Measurements from ENCODE around the gene PIM1. TPM values are rescaled to one million over a fixed set of nuclear protein-coding genes. Genes with fewer than 3 reads are reported as not detected.

The PIM1 gene
- polyA plus RNA-seq, 1 donor (not counting 4 experiments of a cell fraction or from before 2014, with no cell fraction given): 10.2 TPM

- H3K4me2 ChIP-seq (ENCODE audit: control insufficient read depth, extremely low read depth, insufficient read depth, low read depth, low read length): no peak overlapping the region
- TF ChIP-seq EZH2 (IDR thresholded peaks at IDR 0.05; ENCODE audit: low read length): no peak
- TF ChIP-seq CTCF (optimal IDR thresholded peaks at IDR 0.05 in 1 of 3, IDR thresholded peaks at IDR 0.05 in 1 of 3, conservative IDR thresholded peaks at IDR 0.05 in 1 of 3; ENCODE audit: extremely low read depth in 1 of 3, insufficient read depth in 2 of 3, low read length in 3 of 3): no peak
- no peak overlapping the region for H3K4me3 ChIP-seq (ENCODE audit: control insufficient read depth in 2 of 3, extremely low read depth in 1 of 3, insufficient read depth in 2 of 3, low read depth in 1 of 3, low read length in 3 of 3)
- FAIRE-seq: no peak
- H3K36me3 ChIP-seq (ENCODE audit: control insufficient read depth in 2 of 2, extremely low read depth in 1 of 2, insufficient read depth in 2 of 2, low read length in 2 of 2): peaks cover 8 to 14% of the 10 kb centered on the region in 2 experiments
- peaks cover 12% of the 10 kb centered on the region for H3K79me2 ChIP-seq (ENCODE audit: control insufficient read depth, insufficient read depth, low read length)
- no peak overlapping the region for H3K27ac ChIP-seq (ENCODE audit: control insufficient read depth, insufficient read depth, low read length)
- H3K9ac ChIP-seq (ENCODE audit: control insufficient read depth, extremely low read depth, insufficient read depth, low read length): no peak overlapping the region
- no peaks in the 10 kb centered on the region for H3K27me3 ChIP-seq (ENCODE audit: control insufficient read depth, extremely low read depth, insufficient read depth, low read length)
- no peak overlapping the region for H2AFZ ChIP-seq (ENCODE audit: control insufficient read depth, low read length)
- no peaks in the 10 kb centered on the region for H3K9me3 ChIP-seq (ENCODE audit: control insufficient read depth, low read depth, low read length)
- peaks cover 15% of the 10 kb centered on the region for H3K4me1 ChIP-seq (ENCODE audit: control insufficient read depth, extremely low read depth, insufficient read depth, low read length)
- dilution Hi-C loops (cut with MboI; ENCODE audit: extremely low pct_ligation_motif_present, low sequenced_read_pairs): no loop called here
- no peaks in the 10 kb centered on the region for H3K9me1 ChIP-seq (ENCODE audit: control insufficient read depth, extremely low read depth, insufficient read depth, low read length)
- DNase-seq (ENCODE audit: low read depth, low spot score): no peak
- no peaks in the 10 kb centered on the region for H4K20me1 ChIP-seq (ENCODE audit: control insufficient read depth, extremely low read depth, insufficient read depth, low read length)
These were observed 3.7 kb downstream of the PIM1 start for GRCh38 chr6:37173493-37174195.

GRCh38 chr6:37174196-37174514 is 4.2 kb downstream of the PIM1 start:
- Histone ChIP-seq H3K4me1 (ENCODE audit: control insufficient read depth, extremely low read depth, insufficient read depth, low read length) (peaks cover 10% of the 10 kb centered on the region), H3K4me3 (ENCODE audit: control insufficient read depth in 2 of 3, extremely low read depth in 1 of 3, insufficient read depth in 2 of 3, low read depth in 1 of 3, low read length in 3 of 3) (no peak overlapping the region), H3K4me2 (ENCODE audit: control insufficient read depth, extremely low read depth, insufficient read depth, low read depth, low read length) (no peak overlapping the region), H3K36me3 (ENCODE audit: control insufficient read depth in 2 of 2, extremely low read depth in 1 of 2, insufficient read depth in 2 of 2, low read length in 2 of 2) (peaks cover 8 to 14% of the 10 kb centered on the region in 2 experiments), H3K9ac (ENCODE audit: control insufficient read depth, extremely low read depth, insufficient read depth, low read length) (no peak overlapping the region), H4K20me1 (ENCODE audit: control insufficient read depth, extremely low read depth, insufficient read depth, low read length) (no peaks in the 10 kb centered on the region), H3K79me2 (ENCODE audit: control insufficient read depth, insufficient read depth, low read length) (peaks cover 12% of the 10 kb centered on the region), H2AFZ (ENCODE audit: control insufficient read depth, low read length) (no peak overlapping the region), H3K9me1 (ENCODE audit: control insufficient read depth, extremely low read depth, insufficient read depth, low read length) (no peaks in the 10 kb centered on the region), H3K9me3 (ENCODE audit: control insufficient read depth, low read depth, low read length) (no peaks in the 10 kb centered on the region), H3K27me3 (ENCODE audit: control insufficient read depth, extremely low read depth, insufficient read depth, low read length) (no peaks in the 10 kb centered on the region), H3K27ac (ENCODE audit: control insufficient read depth, insufficient read depth, low read length) (no peak overlapping the region)
- no peak for FAIRE-seq
- no peak for DNase-seq (ENCODE audit: low read depth, low spot score)
- TF ChIP-seq CTCF (optimal IDR thresholded peaks at IDR 0.05 in 1 of 3, IDR thresholded peaks at IDR 0.05 in 1 of 3, conservative IDR thresholded peaks at IDR 0.05 in 1 of 3; ENCODE audit: extremely low read depth in 1 of 3, insufficient read depth in 2 of 3, low read length in 3 of 3): no peak
- TF ChIP-seq EZH2 (IDR thresholded peaks at IDR 0.05; ENCODE audit: low read length): no peak
- dilution Hi-C loops (cut with MboI; ENCODE audit: extremely low pct_ligation_motif_present, low sequenced_read_pairs): no loop called here
